GM21447 (cell line): ENCODE data around the gene RNF227.

ENCODE experiments used
- ATAC-seq: cut with Tn5 transposase; IDR thresholded peaks from one replicate; pipeline ENCODE4 v1.9.1; 2021; ENCODE audit not compliant: unreplicated experiment

RNF227 gene

GRCh38 chr17:7889166-7889955 lies 26.7 kb downstream of the RNF227 start:
- ATAC-seq, result no peak

GRCh38 chr17:7888184-7888920 lies 27.7 kb downstream of the RNF227 start, which contains the start of gene CHD3:
CHD3 (plus strand) TSS chr17:7888789; CDS start chr17:7889001, 212 bp downstream.
- ATAC-seq, result no peak

DNA sequence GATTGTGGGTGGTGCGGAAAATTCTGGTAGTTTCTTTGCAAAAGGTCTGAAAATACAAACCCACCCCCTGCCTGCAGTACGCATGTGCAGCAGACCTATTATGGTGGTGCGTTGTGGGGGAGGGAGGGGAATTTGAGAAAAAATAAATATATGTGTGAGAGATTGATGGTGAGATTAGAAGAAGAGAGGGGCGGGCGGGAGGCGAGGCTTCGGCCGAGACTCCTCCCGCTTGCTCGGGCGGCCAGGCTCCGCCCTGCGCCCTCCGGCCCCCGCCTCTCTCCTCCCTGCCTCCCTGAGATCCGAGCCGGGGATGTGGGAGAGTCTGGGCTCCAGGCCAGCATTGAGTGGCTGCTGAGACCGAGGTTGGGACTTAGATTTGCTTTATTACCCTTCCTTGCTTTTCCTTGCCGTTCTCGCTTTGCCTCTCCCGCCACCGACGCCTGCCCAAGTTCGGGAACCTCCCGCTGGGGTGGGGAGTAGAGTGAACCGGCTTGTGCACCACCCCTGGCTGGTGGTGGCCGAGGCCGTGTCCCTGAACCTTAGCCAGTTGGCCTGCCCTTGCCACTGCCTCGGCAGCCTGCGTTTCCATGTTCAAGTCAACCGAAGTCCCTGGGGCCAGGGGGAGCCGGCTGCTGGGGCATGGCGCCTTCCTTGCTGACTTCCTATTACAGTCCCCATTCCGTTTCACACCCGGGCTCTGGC lies 28.5 kb downstream of the RNF227 start:
- no peak for ATAC-seq

DNA sequence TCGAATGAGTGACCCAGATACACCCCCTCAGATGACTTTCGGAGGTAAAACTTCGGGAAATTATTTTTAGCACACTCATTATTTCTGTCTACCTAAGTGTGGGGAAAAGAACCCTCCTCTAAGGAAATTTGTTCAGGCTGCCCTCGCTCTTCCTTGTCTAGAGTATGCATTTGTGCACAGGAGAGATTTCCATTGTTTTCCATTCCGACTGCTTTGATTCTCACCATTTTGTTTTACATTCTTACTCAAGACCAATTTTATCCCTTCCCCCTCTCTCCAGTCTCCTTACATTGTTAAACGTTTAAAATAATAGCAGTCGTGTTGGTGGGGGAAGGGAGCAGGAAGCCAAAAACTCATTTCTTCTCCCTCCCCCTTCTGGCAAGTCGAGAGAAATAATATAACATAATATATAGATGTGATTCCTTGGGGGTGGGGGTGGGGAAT lies 29.0 kb downstream of the RNF227 start:
- no peak for ATAC-seq

DNA sequence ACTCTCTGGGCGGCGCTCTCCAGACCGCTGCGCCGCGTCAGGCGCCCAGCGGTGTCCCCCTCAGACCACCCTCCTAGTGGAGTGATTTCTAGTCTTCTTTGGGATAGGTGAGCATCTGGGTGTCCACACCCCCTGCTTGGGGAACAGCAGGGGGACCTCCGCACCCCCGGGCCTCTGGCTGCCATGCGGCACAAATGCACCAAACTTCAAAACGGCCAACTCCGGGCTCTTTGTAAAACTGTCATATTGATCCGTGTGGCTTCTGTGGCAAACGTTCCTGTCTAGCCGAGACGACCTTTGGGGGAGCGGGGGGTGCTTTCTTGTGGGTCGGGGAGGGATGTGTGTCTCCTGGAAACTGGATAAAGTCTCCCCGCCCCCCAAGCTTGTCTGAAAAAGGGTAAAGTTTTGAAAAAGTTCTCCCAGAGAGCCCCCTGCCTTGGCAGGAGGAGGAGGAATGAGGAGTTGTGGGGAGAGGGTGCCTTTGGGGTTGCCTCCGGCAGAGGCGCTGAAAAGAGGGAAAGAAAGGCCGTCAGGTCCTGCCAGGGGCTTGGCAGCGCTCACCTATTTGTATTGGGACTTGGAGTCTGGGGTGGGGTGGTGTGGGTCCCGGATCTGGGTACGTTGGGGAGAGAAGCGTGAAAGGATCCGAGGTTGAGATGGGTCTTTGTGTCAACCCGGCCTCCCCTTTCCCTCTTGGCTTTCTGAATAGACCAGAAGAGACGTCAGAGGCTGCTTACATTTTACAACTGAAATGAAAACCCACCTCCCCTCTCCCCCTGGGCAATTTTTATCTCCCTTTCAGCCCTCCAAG lies 29.7 kb downstream of the RNF227 start:
- no peak for ATAC-seq

DNA sequence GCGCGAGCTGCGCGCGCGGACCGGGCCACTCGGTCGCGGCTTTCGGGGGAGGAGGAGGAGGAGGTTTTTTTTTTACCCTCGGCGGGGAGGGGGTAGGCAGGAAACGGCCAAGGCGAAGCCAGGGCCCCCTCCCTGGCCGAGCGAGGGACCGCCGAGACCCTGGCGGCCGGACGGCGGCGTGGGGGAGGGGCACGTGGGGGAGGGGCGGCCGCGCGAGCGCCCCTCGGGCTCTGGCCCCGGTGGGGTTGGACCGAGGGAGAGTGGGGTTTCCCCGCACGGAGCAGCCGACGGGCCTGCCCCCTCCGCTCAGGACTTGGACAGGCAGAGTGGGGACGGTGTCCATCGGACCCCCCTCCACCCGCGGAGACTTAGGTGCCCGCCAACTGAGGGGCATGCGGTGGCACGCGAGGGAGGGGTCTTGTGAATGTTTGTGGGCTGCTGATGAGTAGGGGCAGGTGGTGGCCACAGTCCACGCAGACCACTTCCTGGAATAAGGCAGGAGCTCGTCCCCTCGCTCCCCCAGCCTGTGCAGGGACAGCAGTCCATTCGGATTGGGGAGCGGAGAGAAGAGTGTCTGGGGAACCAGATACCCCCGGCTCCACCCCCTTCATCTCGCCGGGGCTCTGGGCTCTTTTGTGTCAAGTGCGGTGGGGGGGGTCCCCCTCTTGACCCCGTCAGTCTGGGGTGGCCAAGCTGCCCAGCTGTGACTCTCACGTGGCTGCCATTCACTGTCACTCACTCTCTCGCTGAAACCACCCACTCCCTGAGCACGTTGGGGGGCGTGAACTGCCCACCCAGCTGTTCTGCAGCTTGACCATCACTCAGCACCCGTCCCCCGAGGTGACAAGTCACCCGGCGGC lies 30.5 kb downstream of the RNF227 start:
- no peak for ATAC-seq

GRCh38 chr17:7884581-7885366 lies 31.3 kb downstream of the RNF227 start:
- ATAC-seq, result no peak

- ATAC-seq, result no peak
These were observed 32.2 kb downstream of the RNF227 start for GRCh38 chr17:7883781-7884386.

- ATAC-seq, result no peak
These were observed 33.5 kb downstream of the RNF227 start for GRCh38 chr17:7882629-7883028.

DNA sequence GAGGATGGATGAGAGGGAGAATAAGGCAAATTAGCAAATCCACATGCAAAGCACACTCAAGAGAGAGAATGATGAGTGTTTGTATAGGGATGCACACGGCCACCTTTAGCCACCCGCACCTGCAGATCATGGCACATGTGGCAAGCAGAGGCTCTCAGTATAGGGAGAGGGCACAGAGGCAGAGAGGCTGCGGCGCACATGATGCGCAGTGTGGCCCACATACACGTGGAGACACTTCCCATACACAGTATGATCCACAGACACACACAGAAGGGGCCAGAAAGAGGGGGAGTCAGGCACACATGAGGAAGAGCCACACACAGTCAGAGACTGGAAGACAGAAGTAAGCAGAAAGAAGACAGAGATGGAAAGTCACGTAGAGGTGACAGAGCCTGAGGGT lies 34.0 kb downstream of the RNF227 start:
- no peak for ATAC-seq

DNA sequence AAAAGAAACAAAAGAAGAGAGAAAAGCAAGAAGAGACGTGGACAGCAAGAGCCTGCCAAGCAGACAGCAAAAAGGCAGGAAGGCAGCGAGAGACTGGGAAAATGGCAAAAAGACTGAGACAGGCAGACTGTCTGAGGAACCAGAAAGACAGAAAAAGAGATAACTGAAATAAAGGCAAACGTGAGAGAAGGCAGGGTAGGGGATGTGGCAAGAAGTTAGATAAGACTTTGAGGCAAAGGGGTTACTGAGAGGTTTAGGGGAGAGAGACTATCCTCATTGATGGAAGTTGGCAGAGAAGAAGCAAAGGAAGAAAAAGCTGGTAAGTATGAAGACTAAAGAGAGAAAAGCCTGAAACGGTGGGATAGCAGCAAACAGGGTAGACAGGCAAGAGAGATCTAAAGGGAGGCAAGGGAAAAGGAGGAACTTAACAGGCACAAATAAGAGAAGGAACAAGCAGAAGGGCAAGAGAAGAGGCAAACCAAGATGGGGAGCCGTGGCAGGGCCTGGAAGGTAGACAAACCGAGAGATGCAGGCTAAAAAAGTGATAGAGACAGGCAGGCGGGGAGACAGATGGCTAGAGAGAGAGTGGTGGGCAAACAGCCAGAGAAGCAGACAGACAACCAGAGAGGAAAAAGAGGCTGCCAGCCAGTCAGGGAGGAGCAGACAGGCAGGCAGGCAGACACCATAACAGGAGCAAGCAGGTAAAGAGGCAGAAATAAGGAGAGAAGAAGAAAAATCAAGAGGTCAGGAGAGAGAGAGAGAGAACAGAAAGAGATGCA lies 34.6 kb downstream of the RNF227 start:
- no peak for ATAC-seq

GRCh38 chr17:7880076-7880868 lies 35.8 kb downstream of the RNF227 start:
- no peak for ATAC-seq

DNA sequence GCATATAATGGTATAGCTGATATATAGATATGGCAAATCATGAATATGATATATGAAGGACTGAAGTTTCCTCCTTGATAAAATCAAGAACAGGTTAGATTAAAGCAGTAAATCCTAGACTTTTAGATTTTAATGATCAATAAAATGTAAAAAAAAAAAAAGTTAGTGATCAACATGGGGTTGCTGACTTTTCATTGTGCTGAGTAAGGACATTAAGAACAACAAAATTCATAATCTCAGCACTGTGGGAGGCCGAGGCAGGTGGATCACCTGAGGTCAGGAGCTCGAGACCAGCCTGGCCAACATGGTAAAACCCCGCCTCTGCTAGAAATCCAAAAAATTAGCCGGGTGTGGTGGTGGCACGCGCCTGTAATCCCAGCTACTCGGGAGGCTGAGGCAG lies 37.9 kb downstream of the RNF227 start:
- ATAC-seq, result no peak

GRCh38 chr17:7875804-7876370 lies 40.2 kb downstream of the RNF227 start:
- no peak for ATAC-seq

DNA sequence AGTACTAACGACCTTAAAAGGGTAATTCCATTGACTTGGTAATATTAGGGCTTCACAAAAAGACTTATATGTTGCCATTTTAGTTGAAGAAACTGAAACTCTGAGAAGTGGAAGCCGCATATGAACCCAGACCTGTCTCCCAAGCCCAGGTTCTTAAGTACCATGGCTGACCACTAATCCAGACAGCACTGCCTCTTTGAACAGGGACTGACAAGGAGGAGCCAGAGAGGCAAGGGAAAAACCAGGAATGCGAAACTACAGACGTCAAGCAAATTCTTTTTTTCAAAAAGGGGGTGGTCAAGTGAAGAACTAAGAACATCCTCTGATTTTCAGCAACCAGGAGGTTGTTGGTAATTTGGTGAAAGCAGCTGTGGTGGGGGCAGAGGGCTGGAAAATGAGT lies 43.0 kb downstream of the RNF227 start:
- ATAC-seq, result no peak

- ATAC-seq, result no peak
These were observed 48.2 kb downstream of the RNF227 start for GRCh38 chr17:7867881-7868329.
